ENCODE measurements around the gene ASTN2. TPM values are rescaled to one million over a fixed set of nuclear protein-coding genes. Genes with fewer than 3 reads are reported as not detected.

ASTN2 gene
- total RNA-seq, 1 donor from 2014 or later, result 5.4 TPM

GRCh38 chr9:116377179-116377798, 1037.6 kb downstream of the ASTN2 start:
- intact Hi-C loops (cut with micrococcal nuclease), result no loop called here
